Measurements from ENCODE around the gene MTOR.

- TF ChIP-seq POLR2A (IDR thresholded peaks at IDR 0.05; ENCODE audit: low read depth, low read length): no peak
- TF ChIP-seq POU2F2 (IDR thresholded peaks at IDR 0.05; ENCODE audit: low read depth, low read length): no peak
- TF ChIP-seq TAF1 (IDR thresholded peaks at IDR 0.05; ENCODE audit: low read depth, low read length): no peak
- TF ChIP-seq PAX5 (IDR thresholded peaks at IDR 0.05; ENCODE audit: insufficient read depth, low read length, severe bottlenecking): no peak
Observed at GRCh38 chr1:11286735-11287410, 24.5 kb upstream of the MTOR start.
